ENCODE data around the gene PPIF.

GRCh38 chr10:79305515-79305914, 41.8 kb upstream of the PPIF start:
- TF ChIP-seq CTCF (conservative IDR thresholded peaks at IDR 0.05) (no peak), EZH2 (IDR thresholded peaks at IDR 0.05; ENCODE audit: low read depth) (no peak)
